ENCODE measurements around the gene KCNJ10.

KCNJ10 gene

GRCh38 chr1:160048335-160048734 is 21.6 kb downstream of the KCNJ10 start:
- no peak overlapping the region for H3K4me2 ChIP-seq (ENCODE audit: low read length)
- TF ChIP-seq EZH2phosphoT487 (IDR thresholded peaks at IDR 0.05; ENCODE audit: borderline replicate concordance, low read length) = no peak
- TF ChIP-seq CTCF (IDR thresholded peaks at IDR 0.05; ENCODE audit: low read depth, low read length, poor library complexity, severe bottlenecking) = no peak

GRCh38 chr1:160047111-160047991 is 22.6 kb downstream of the KCNJ10 start:
- H3K4me3 ChIP-seq (ENCODE audit: low read length) = peak overlapping the region; percentile 63
- no peaks in the 10 kb centered on the region for H3K9me2 ChIP-seq (replicated peaks; ENCODE audit: control insufficient read depth, low read length)
- no peaks in the 10 kb centered on the region for H3K36me3 ChIP-seq (ENCODE audit: control insufficient read depth, low read length)
- peak overlapping the region; percentile 84 for H3K4me2 ChIP-seq (ENCODE audit: low read length)
- H4K20me1 ChIP-seq (ENCODE audit: control insufficient read depth, insufficient read depth, low read depth, low read length) = no peaks in the 10 kb centered on the region
- peaks cover 38% of the 10 kb centered on the region for H3K27me3 ChIP-seq (ENCODE audit: control insufficient read depth, low read length)
- H3K79me2 ChIP-seq (ENCODE audit: control insufficient read depth, low read length) = no peaks in the 10 kb centered on the region
- peaks cover 12% of the 10 kb centered on the region for H3K4me1 ChIP-seq (ENCODE audit: control insufficient read depth, low read length)
- no peaks in the 10 kb centered on the region for H3K9me3 ChIP-seq (ENCODE audit: control insufficient read depth, insufficient read depth, low read length)
- H3K27ac ChIP-seq (ENCODE audit: low read depth, low read length) = no peak overlapping the region
- TF ChIP-seq CTCF (IDR thresholded peaks at IDR 0.05; ENCODE audit: low read depth, low read length, poor library complexity, severe bottlenecking) (no peak), EZH2phosphoT487 (IDR thresholded peaks at IDR 0.05; ENCODE audit: borderline replicate concordance, low read length) (no peak)
- no peaks in the 10 kb centered on the region for H3F3A ChIP-seq (ENCODE audit: control insufficient read depth, insufficient read depth)

More at GRCh38 chr1:160048335-160048734, 21.6 kb downstream of the KCNJ10 start:
- Histone ChIP-seq H3K4me1 (ENCODE audit: control insufficient read depth, low read length) (peaks cover 12% of the 10 kb centered on the region), H3F3A (ENCODE audit: control insufficient read depth, insufficient read depth) (no peaks in the 10 kb centered on the region), H3K79me2 (ENCODE audit: control insufficient read depth, low read length) (no peaks in the 10 kb centered on the region), H3K4me3 (ENCODE audit: low read length) (no peak overlapping the region), H4K20me1 (ENCODE audit: control insufficient read depth, insufficient read depth, low read depth, low read length) (no peaks in the 10 kb centered on the region), H3K27me3 (ENCODE audit: control insufficient read depth, low read length) (peaks cover 48% of the 10 kb centered on the region), H3K9me3 (ENCODE audit: control insufficient read depth, insufficient read depth, low read length) (no peaks in the 10 kb centered on the region), H3K9me2 (replicated peaks; ENCODE audit: control insufficient read depth, low read length) (no peaks in the 10 kb centered on the region), H3K27ac (ENCODE audit: low read depth, low read length) (no peak overlapping the region), H3K36me3 (ENCODE audit: control insufficient read depth, low read length) (no peaks in the 10 kb centered on the region)

GRCh38 chr1:160046494-160047110 is 23.4 kb downstream of the KCNJ10 start:
- TF ChIP-seq CTCF (IDR thresholded peaks at IDR 0.05; ENCODE audit: low read depth, low read length, poor library complexity, severe bottlenecking) (peak; percentile 89), EZH2phosphoT487 (IDR thresholded peaks at IDR 0.05; ENCODE audit: borderline replicate concordance, low read length) (no peak)
- Histone ChIP-seq H4K20me1 (ENCODE audit: control insufficient read depth, insufficient read depth, low read depth, low read length) (no peaks in the 10 kb centered on the region), H3K9me3 (ENCODE audit: control insufficient read depth, insufficient read depth, low read length) (no peaks in the 10 kb centered on the region), H3K4me3 (ENCODE audit: low read length) (peak overlapping the region; percentile 63), H3K79me2 (ENCODE audit: control insufficient read depth, low read length) (no peaks in the 10 kb centered on the region), H3K27ac (ENCODE audit: low read depth, low read length) (no peak overlapping the region), H3F3A (ENCODE audit: control insufficient read depth, insufficient read depth) (no peaks in the 10 kb centered on the region), H3K9me2 (replicated peaks; ENCODE audit: control insufficient read depth, low read length) (no peaks in the 10 kb centered on the region), H3K4me2 (ENCODE audit: low read length) (peak overlapping the region; percentile 84), H3K36me3 (ENCODE audit: control insufficient read depth, low read length) (no peaks in the 10 kb centered on the region), H3K4me1 (ENCODE audit: control insufficient read depth, low read length) (peaks cover 12% of the 10 kb centered on the region), H3K27me3 (ENCODE audit: control insufficient read depth, low read length) (peaks cover 30% of the 10 kb centered on the region)
